Measurements from ENCODE around the gene GLRX5.

Gene GLRX5

GRCh38 chr14:95531969-95532368 is 2.9 kb upstream of the GLRX5 start:
- Histone ChIP-seq H3K27ac (ENCODE audit: low read length) (0 out of 2 replicates have a peak overlapping the region, but pooled peaks have one; percentile 21), H3K4me3 (ENCODE audit: low read depth in 1 of 2, low read length in 2 of 2) (peak overlapping the region in 1 of 2 experiments; percentile 93; a peak in 2 of 4 replicates)
- no peak for DNase-seq

GRCh38 chr14:95533391-95533821 is 1.4 kb upstream of the GLRX5 start:
- ATAC-seq (ENCODE audit: insufficient read depth, low read depth) (no peak), DNase-seq (peak; percentile 40)
- Histone ChIP-seq H3K9me3 (ENCODE audit: insufficient read depth, low read length, severe bottlenecking) (no peaks in the 10 kb centered on the region), H3K4me1 (ENCODE audit: insufficient read depth, low read length) (peaks cover 55% of the 10 kb centered on the region), H3K4me3 (ENCODE audit: low read depth in 1 of 2, low read length in 2 of 2) (peak overlapping the region; percentile 65 to 93), H3K36me3 (ENCODE audit: insufficient read depth, low read length) (peaks cover 26% of the 10 kb centered on the region), H3K79me2 (ENCODE audit: insufficient read depth, low read length) (peaks cover 84% of the 10 kb centered on the region), H3K9ac (ENCODE audit: low read depth, low read length) (peak overlapping the region; percentile 90), H3K4me2 (ENCODE audit: insufficient read depth, low read length) (peak overlapping the region; percentile 95), H3K27me3 (ENCODE audit: insufficient read depth, low read length, poor library complexity) (no peaks in the 10 kb centered on the region), H2AFZ (ENCODE audit: low read depth, low read length) (peak overlapping the region; percentile 56), H3K27ac (ENCODE audit: low read length) (peak overlapping the region; percentile 84), H4K20me1 (ENCODE audit: insufficient read depth, low read length) (peaks cover 53% of the 10 kb centered on the region)
- no peak for TF ChIP-seq CTCF (IDR thresholded peaks at IDR 0.05; ENCODE audit: borderline replicate concordance, extremely low read depth, low read length, poor library complexity, severe bottlenecking)

More at GRCh38 chr14:95531969-95532368, 2.9 kb upstream of the GLRX5 start:
- no peak for ATAC-seq (ENCODE audit: insufficient read depth, low read depth)
- H3K79me2 ChIP-seq (ENCODE audit: insufficient read depth, low read length), result peaks cover 69% of the 10 kb centered on the region
- H4K20me1 ChIP-seq (ENCODE audit: insufficient read depth, low read length), result peaks cover 42% of the 10 kb centered on the region
- peak overlapping the region; percentile 90 for H3K9ac ChIP-seq (ENCODE audit: low read depth, low read length)
- H3K27me3 ChIP-seq (ENCODE audit: insufficient read depth, low read length, poor library complexity), result no peaks in the 10 kb centered on the region
- H3K9me3 ChIP-seq (ENCODE audit: insufficient read depth, low read length, severe bottlenecking), result no peaks in the 10 kb centered on the region
- no peak for TF ChIP-seq EZH2 (IDR thresholded peaks at IDR 0.05; ENCODE audit: borderline replicate concordance, low read depth, low read length, severe bottlenecking)
- TF ChIP-seq CTCF (IDR thresholded peaks at IDR 0.05; ENCODE audit: borderline replicate concordance, extremely low read depth, low read length, poor library complexity, severe bottlenecking), result no peak
- H3K4me2 ChIP-seq (ENCODE audit: insufficient read depth, low read length), result peak overlapping the region; percentile 95
- H3K4me1 ChIP-seq (ENCODE audit: insufficient read depth, low read length), result peaks cover 42% of the 10 kb centered on the region
- H3K36me3 ChIP-seq (ENCODE audit: insufficient read depth, low read length), result peaks cover 26% of the 10 kb centered on the region
- H2AFZ ChIP-seq (ENCODE audit: low read depth, low read length), result no peak overlapping the region

- H3K36me3 ChIP-seq (ENCODE audit: insufficient read depth, low read length), result peaks cover 26% of the 10 kb centered on the region
- TF ChIP-seq CTCF (IDR thresholded peaks at IDR 0.05; ENCODE audit: borderline replicate concordance, extremely low read depth, low read length, poor library complexity, severe bottlenecking) (no peak), EZH2 (IDR thresholded peaks at IDR 0.05; ENCODE audit: borderline replicate concordance, low read depth, low read length, severe bottlenecking) (no peak)
- peaks cover 88% of the 10 kb centered on the region for H3K79me2 ChIP-seq (ENCODE audit: insufficient read depth, low read length)
- H3K27ac ChIP-seq (ENCODE audit: low read length), result peak overlapping the region; percentile 84
- peaks cover 57% of the 10 kb centered on the region for H4K20me1 ChIP-seq (ENCODE audit: insufficient read depth, low read length)
- DNase-seq (no peak), ATAC-seq (ENCODE audit: insufficient read depth, low read depth) (no peak)
- H2AFZ ChIP-seq (ENCODE audit: low read depth, low read length), result peak overlapping the region; percentile 56
- peak overlapping the region; percentile 65 to 93 for H3K4me3 ChIP-seq (ENCODE audit: low read depth in 1 of 2, low read length in 2 of 2)
- peaks cover 59% of the 10 kb centered on the region for H3K4me1 ChIP-seq (ENCODE audit: insufficient read depth, low read length)
- H3K9me3 ChIP-seq (ENCODE audit: insufficient read depth, low read length, severe bottlenecking), result no peaks in the 10 kb centered on the region
- peak overlapping the region; percentile 90 for H3K9ac ChIP-seq (ENCODE audit: low read depth, low read length)
- H3K27me3 ChIP-seq (ENCODE audit: insufficient read depth, low read length, poor library complexity), result no peaks in the 10 kb centered on the region
- peak overlapping the region; percentile 95 for H3K4me2 ChIP-seq (ENCODE audit: insufficient read depth, low read length)
Observed at GRCh38 chr14:95533822-95534221, 1.0 kb upstream of the GLRX5 start.
